Measurements from ENCODE around the gene MDM2. TPM values are rescaled to one million over a fixed set of nuclear protein-coding genes. Genes with fewer than 3 reads are reported as not detected.

MDM2 gene
- total RNA-seq, 3 donors from 2014 or later, result 74.7 to 92.1 (median 91.3) TPM

DNA sequence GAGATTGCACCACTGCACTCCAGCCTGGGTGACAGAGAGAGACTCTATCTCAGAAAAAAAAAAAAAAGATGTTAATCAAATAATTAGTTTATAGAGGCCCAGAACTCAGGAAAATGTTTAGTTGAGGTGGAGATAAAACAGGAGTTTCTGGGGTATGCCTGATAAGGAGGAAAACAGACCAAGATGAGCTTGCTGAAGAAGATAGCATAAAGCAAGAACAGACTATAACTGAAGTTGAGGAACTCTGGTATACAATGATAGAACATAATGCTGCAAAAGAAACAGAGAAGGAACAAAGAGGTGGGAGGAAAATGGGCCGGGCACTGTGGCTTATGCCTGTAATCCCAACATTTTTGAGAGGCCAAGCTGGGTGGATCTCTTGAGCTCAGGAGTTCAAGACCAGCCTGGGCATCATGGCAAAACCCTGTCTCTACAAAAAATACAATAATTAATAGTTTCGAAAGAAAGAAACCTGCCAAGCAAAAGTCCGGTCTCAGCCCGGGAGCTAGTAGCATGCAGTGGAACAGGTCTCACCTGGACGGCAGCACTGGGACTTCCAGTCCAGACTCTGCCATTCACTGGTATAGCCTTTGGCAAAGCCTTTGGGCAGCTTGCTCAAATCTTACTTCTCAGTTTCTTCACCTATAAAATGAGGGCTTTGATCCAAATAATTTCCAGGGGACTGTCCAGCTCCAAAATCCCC is 36.6 kb upstream of the MDM2 start:
- H3K4me3 ChIP-seq, result no peak overlapping the region
- H3K36me3 ChIP-seq (ENCODE audit: low read depth), result no peaks in the 10 kb centered on the region

GRCh38 chr12:68772714-68773113 is 35.3 kb upstream of the MDM2 start:
- no peaks in the 10 kb centered on the region for H3K36me3 ChIP-seq (ENCODE audit: low read depth)
- no peaks in the 10 kb centered on the region for H3K9me3 ChIP-seq
- DNase-seq, result no peak
- TF ChIP-seq, protein P1, sequence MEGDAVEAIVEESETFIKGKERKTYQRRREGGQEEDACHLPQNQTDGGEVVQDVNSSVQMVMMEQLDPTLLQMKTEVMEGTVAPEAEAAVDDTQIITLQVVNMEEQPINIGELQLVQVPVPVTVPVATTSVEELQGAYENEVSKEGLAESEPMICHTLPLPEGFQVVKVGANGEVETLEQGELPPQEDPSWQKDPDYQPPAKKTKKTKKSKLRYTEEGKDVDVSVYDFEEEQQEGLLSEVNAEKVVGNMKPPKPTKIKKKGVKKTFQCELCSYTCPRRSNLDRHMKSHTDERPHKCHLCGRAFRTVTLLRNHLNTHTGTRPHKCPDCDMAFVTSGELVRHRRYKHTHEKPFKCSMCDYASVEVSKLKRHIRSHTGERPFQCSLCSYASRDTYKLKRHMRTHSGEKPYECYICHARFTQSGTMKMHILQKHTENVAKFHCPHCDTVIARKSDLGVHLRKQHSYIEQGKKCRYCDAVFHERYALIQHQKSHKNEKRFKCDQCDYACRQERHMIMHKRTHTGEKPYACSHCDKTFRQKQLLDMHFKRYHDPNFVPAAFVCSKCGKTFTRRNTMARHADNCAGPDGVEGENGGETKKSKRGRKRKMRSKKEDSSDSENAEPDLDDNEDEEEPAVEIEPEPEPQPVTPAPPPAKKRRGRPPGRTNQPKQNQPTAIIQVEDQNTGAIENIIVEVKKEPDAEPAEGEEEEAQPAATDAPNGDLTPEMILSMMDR (IDR thresholded peaks at IDR 0.05), result no peak
- H3K4me1 ChIP-seq (ENCODE audit: low read depth), result no peaks in the 10 kb centered on the region
- no peak for ATAC-seq
- no peak overlapping the region for H3K4me3 ChIP-seq
- intact Hi-C loops (cut with DNase I, micrococcal nuclease), result no loop called here

More for the DNA sequence above, 36.6 kb upstream of the MDM2 start:
- no peaks in the 10 kb centered on the region for H3K4me1 ChIP-seq (ENCODE audit: low read depth)
- no peak for ATAC-seq
- no peak for DNase-seq
- H3K9me3 ChIP-seq, result no peaks in the 10 kb centered on the region
- intact Hi-C loops (cut with DNase I, micrococcal nuclease), result no loop called here
- TF ChIP-seq, protein P1 (IDR thresholded peaks at IDR 0.05), result no peak

DNA sequence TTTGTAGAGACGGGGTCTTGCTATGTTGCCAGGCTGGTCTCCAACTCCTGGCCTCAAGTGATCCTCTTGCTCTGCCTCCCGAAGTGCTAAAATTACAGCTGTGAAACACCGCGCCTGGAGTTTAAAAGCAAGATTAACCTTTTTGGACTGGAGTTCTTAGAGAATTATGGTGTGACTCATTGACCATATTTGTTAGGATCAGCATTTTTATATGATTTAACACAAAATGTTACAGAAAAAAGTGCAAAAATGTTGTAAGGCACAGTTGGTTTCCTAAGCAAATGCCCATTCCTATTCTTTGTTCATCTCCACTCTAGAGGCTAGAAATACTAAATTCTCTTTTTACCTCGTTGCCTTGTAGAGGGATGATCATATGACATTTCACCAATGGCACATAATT is 34.4 kb upstream of the MDM2 start:
- no peak overlapping the region for H3K4me3 ChIP-seq
- intact Hi-C loops (cut with DNase I, micrococcal nuclease), result no loop called here
- no peaks in the 10 kb centered on the region for H3K36me3 ChIP-seq (ENCODE audit: low read depth)
- DNase-seq, result no peak
- no peak for ATAC-seq
- no peaks in the 10 kb centered on the region for H3K4me1 ChIP-seq (ENCODE audit: low read depth)
- TF ChIP-seq, protein P1 (IDR thresholded peaks at IDR 0.05), result no peak
- no peaks in the 10 kb centered on the region for H3K9me3 ChIP-seq

GRCh38 chr12:68775121-68775630 is 32.8 kb upstream of the MDM2 start:
- no peaks in the 10 kb centered on the region for H3K36me3 ChIP-seq (ENCODE audit: low read depth)
- intact Hi-C loops (cut with DNase I, micrococcal nuclease), result no loop called here
- no peak overlapping the region for H3K4me3 ChIP-seq
- H3K4me1 ChIP-seq (ENCODE audit: low read depth), result no peaks in the 10 kb centered on the region
- TF ChIP-seq, protein P1 (IDR thresholded peaks at IDR 0.05), result no peak
- ATAC-seq (no peak), DNase-seq (no peak)
- no peaks in the 10 kb centered on the region for H3K9me3 ChIP-seq

DNA sequence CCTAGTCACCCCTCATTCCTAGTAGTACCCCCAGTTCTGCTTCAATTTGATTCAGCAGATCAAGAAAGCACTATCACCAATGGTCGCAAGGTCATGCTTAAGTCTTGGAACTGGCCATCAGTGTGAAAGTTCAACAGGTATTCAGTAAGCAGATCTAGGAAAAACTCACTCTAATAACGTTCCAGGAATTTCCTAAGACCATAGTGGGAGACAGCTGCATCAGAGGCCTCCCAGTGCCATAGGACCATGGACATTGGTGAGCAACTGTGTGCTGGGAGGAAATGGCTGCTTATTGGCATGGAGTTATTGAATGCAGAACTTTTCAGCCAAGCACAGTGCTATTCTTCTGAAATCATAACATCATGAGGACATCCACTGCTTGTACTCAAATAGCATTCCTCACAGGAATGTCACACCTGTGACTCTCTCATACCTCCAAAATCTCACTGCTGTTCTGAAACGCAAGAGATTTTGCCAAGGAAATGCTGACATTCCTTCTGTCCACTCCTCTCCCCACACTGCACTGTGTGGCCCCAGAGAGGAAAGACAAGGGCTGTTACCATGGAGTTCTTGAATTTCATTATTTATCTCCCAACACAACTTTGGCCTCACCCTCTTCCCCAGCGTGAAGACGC is 30.9 kb upstream of the MDM2 start:
- Histone ChIP-seq H3K4me1 (ENCODE audit: low read depth) (no peaks in the 10 kb centered on the region), H3K36me3 (ENCODE audit: low read depth) (no peaks in the 10 kb centered on the region), H3K9me3 (no peaks in the 10 kb centered on the region), H3K4me3 (no peak overlapping the region)
- TF ChIP-seq, protein P1 (IDR thresholded peaks at IDR 0.05), result no peak
- intact Hi-C loops (cut with DNase I, micrococcal nuclease), result no loop called here
- ATAC-seq (no peak), DNase-seq (no peak)
